ENCODE measurements around the gene SAP130. TPM values are rescaled to one million over a fixed set of nuclear protein-coding genes. Genes with fewer than 3 reads are reported as not detected.

SAP130 gene
- total RNA-seq, 1 experiment from 2014 or later: 18.8 TPM

DNA sequence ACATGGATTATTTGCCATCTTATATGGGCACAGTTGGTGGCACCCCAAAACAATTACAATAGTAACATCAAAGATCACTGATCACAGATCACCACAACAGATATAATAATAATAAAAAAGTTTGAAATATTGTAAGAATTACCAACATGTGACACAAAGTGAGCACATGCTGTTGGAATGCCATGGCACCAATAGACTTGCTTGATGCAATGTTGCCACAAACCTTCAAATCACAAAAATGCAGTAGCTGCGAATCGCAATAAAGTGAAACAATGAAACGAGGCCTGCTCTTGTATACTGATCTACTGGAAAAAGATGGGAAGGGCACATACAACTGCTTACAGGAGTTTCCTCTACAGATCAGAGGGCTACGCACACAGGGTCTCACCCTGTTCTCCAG, 109.9 kb downstream of the SAP130 start:
- Mint-ChIP-seq H3K27me3 (ENCODE audit: insufficient read depth, unreplicated experiment) (no peaks in the 10 kb centered on the region), H3K9me3 (ENCODE audit: unreplicated experiment) (no peaks in the 10 kb centered on the region), H3K27ac (ENCODE audit: low read depth, unreplicated experiment) (no peak overlapping the region), H3K36me3 (ENCODE audit: insufficient read depth, unreplicated experiment) (no peaks in the 10 kb centered on the region), H3K4me3 (ENCODE audit: unreplicated experiment) (no peak overlapping the region), H3K4me1 (ENCODE audit: insufficient read depth, unreplicated experiment) (no peaks in the 10 kb centered on the region)
- no peak for DNase-seq (ENCODE audit: unreplicated experiment)
- intact Hi-C loops (cut with micrococcal nuclease): no loop called here
- ChIA-PET POLR2A (no interaction called here), CTCF (no interaction called here)
- BruUV-seq (replicated peaks): no TSS peak
- TF ChIP-seq, protein P1, sequence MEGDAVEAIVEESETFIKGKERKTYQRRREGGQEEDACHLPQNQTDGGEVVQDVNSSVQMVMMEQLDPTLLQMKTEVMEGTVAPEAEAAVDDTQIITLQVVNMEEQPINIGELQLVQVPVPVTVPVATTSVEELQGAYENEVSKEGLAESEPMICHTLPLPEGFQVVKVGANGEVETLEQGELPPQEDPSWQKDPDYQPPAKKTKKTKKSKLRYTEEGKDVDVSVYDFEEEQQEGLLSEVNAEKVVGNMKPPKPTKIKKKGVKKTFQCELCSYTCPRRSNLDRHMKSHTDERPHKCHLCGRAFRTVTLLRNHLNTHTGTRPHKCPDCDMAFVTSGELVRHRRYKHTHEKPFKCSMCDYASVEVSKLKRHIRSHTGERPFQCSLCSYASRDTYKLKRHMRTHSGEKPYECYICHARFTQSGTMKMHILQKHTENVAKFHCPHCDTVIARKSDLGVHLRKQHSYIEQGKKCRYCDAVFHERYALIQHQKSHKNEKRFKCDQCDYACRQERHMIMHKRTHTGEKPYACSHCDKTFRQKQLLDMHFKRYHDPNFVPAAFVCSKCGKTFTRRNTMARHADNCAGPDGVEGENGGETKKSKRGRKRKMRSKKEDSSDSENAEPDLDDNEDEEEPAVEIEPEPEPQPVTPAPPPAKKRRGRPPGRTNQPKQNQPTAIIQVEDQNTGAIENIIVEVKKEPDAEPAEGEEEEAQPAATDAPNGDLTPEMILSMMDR (IDR thresholded peaks at IDR 0.05; ENCODE audit: unreplicated experiment): no peak

DNA sequence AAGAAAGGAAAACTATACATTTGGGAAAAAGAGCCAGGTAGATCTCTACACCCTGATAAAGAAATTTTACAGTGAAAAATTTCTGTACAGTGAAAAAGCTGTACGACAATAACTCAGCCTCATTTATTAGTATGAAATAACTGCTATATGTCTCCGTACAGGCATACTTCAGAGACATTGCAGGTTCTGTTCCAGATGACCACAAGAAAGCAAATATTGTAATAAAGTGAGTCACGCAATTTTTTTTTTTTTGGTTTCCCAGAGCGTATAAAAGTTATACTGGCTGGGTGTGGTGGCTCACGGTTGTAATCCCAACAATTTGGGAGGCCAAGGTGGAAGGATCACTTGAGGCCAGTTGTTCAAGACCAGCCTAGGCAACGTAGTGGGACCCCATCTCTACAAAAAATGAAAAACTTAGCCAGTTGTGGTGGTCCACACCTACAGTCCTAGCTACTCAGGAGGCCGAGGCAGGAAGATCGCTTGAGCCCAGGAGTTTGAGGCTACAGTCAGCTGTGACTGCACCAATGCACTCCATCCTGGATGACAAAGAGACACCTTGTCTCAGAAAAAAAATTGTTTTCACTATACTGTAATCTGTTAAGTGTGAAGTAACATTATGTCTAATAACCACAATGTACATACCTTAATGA, 113.9 kb downstream of the SAP130 start:
- Mint-ChIP-seq H3K27me3 (ENCODE audit: insufficient read depth, unreplicated experiment) (no peaks in the 10 kb centered on the region), H3K4me3 (ENCODE audit: unreplicated experiment) (no peak overlapping the region), H3K27ac (ENCODE audit: low read depth, unreplicated experiment) (no peak overlapping the region), H3K9me3 (ENCODE audit: unreplicated experiment) (no peaks in the 10 kb centered on the region), H3K4me1 (ENCODE audit: insufficient read depth, unreplicated experiment) (no peaks in the 10 kb centered on the region), H3K36me3 (ENCODE audit: insufficient read depth, unreplicated experiment) (no peaks in the 10 kb centered on the region)
- intact Hi-C loops (cut with micrococcal nuclease): no loop called here
- CTCF ChIA-PET: no interaction called here
- POLR2A ChIA-PET: no interaction called here
- TF ChIP-seq, protein P1 (IDR thresholded peaks at IDR 0.05; ENCODE audit: unreplicated experiment): no peak
- BruUV-seq (replicated peaks): no TSS peak
- DNase-seq (ENCODE audit: unreplicated experiment): peak; percentile 53

DNA sequence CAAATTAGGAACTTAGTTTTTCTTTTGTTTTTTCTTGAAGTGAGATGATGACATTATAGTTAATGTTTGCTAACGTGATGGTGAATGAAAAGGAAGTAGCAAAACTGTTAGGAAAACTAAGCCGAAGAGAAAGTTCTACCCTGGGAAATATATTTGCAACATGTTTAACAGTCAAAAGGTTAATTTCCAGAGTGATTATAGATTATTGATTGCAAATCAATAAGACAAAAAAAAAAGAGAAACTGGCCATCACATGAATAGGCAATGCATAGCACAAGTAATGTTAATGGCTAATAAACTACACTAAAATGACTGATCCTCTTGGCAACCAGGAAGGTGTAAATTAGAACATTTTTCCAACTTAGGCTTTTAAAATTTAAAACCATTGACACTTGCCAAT, 116.1 kb downstream of the SAP130 start:
- no peaks in the 10 kb centered on the region for H3K36me3 Mint-ChIP-seq (ENCODE audit: insufficient read depth, unreplicated experiment)
- no peaks in the 10 kb centered on the region for H3K27me3 Mint-ChIP-seq (ENCODE audit: insufficient read depth, unreplicated experiment)
- no peaks in the 10 kb centered on the region for H3K4me1 Mint-ChIP-seq (ENCODE audit: insufficient read depth, unreplicated experiment)
- BruUV-seq (replicated peaks): no TSS peak
- no peaks in the 10 kb centered on the region for H3K9me3 Mint-ChIP-seq (ENCODE audit: unreplicated experiment)
- ChIA-PET POLR2A (no interaction called here), CTCF (no interaction called here)
- TF ChIP-seq, protein P1 (IDR thresholded peaks at IDR 0.05; ENCODE audit: unreplicated experiment): no peak
- DNase-seq (ENCODE audit: unreplicated experiment): no peak
- no peak overlapping the region for H3K4me3 Mint-ChIP-seq (ENCODE audit: unreplicated experiment)
- no peak overlapping the region for H3K27ac Mint-ChIP-seq (ENCODE audit: low read depth, unreplicated experiment)
- intact Hi-C loops (cut with micrococcal nuclease): no loop called here

DNA sequence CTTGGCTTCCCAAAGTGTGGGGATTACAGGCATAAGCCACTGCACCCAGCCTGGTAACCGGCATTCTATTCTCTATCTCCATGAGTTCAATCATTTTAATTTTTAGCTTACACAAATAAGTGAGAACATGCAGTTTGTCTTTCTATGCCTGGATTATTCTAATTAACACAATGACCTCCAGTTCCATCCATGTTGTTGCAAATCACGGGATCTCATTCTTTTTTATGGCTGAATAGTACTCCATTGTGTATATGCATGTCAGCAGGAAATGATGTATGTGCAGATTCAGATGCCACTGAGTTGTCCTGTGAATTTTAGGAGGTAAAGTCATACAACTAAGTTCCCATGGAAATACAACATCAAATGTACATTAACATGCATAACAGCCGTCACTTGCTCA, 117.4 kb downstream of the SAP130 start:
- ChIA-PET CTCF (interaction anchor here (0.7 kb wide), 1 partner anchor 12 kb away, joined by 4 read pairs; no protein-coding TSS in a partner anchor), POLR2A (no interaction called here)
- no peaks in the 10 kb centered on the region for H3K27me3 Mint-ChIP-seq (ENCODE audit: insufficient read depth, unreplicated experiment)
- H3K4me3 Mint-ChIP-seq (ENCODE audit: unreplicated experiment): no peak overlapping the region
- BruUV-seq (replicated peaks): no TSS peak
- intact Hi-C loops (cut with micrococcal nuclease): no loop called here
- no peak overlapping the region for H3K27ac Mint-ChIP-seq (ENCODE audit: low read depth, unreplicated experiment)
- no peaks in the 10 kb centered on the region for H3K36me3 Mint-ChIP-seq (ENCODE audit: insufficient read depth, unreplicated experiment)
- no peaks in the 10 kb centered on the region for H3K4me1 Mint-ChIP-seq (ENCODE audit: insufficient read depth, unreplicated experiment)
- H3K9me3 Mint-ChIP-seq (ENCODE audit: unreplicated experiment): no peaks in the 10 kb centered on the region
- TF ChIP-seq, protein P1 (IDR thresholded peaks at IDR 0.05; ENCODE audit: unreplicated experiment): no peak
- no peak for DNase-seq (ENCODE audit: unreplicated experiment)

Data from MCF 10A (cell line).